Astrocyte of the cerebellum (primary cell): Measurements from ENCODE around the gene RALA.
A peak's percentile ranks its signal among the peaks of the same experiment; 100 is the strongest.

ENCODE experiments used
- DNase-seq: peaks from one replicate; pipeline ENCODE4 v3.0.0-alpha.2; 2011; ENCODE audit warnings: low read depth
- H3K4me3 ChIP-seq: 2 replicates; pipeline ENCODE4 v1.5.1; 2011; ENCODE audit warnings: mild to moderate bottlenecking, low read depth, low read length, moderate library complexity
- in situ Hi-C: cut with HindIII; loops from 2 replicates; pipeline ENCODE4 v1.10.0; 2017; ENCODE audit warnings: low sequenced_read_pairs
- TF ChIP-seq, protein P1 (sequence below): IDR thresholded peaks from 2 replicates; pipeline ENCODE4 v1.5.1; 2012; ENCODE audit warnings: low read length, low read depth, moderate library complexity, mild to moderate bottlenecking; ENCODE audit errors: missing control alignments

Gene RALA

DNA sequence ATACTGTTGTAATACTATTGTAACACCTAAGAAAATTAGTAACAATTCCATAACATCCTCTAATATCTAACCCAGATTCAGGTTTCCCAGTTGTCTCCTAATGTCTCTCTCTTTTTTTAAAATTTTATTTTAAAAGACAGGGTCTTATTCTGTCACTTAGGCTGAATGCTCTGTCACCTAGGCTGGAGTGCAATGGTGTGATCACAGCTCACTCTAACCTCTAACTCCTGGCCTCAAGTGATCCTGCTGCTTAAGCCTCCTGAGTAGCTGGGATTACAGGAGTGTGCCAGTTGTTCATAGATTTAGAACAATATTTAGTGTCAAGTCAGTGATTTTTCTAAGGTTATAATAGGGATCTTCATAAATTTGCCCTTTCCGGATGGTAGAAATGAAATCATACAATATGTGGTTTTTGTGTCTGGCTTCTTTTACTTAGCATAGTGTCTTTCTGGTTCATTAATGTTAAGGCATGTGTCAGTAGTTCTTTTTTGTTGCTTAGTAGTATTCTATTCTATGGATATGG lies 14.7 kb downstream of the RALA start:
- TF ChIP-seq, protein P1, sequence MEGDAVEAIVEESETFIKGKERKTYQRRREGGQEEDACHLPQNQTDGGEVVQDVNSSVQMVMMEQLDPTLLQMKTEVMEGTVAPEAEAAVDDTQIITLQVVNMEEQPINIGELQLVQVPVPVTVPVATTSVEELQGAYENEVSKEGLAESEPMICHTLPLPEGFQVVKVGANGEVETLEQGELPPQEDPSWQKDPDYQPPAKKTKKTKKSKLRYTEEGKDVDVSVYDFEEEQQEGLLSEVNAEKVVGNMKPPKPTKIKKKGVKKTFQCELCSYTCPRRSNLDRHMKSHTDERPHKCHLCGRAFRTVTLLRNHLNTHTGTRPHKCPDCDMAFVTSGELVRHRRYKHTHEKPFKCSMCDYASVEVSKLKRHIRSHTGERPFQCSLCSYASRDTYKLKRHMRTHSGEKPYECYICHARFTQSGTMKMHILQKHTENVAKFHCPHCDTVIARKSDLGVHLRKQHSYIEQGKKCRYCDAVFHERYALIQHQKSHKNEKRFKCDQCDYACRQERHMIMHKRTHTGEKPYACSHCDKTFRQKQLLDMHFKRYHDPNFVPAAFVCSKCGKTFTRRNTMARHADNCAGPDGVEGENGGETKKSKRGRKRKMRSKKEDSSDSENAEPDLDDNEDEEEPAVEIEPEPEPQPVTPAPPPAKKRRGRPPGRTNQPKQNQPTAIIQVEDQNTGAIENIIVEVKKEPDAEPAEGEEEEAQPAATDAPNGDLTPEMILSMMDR = no peak
- no peak overlapping the region for H3K4me3 ChIP-seq
- in situ Hi-C loops = no loop called here
- DNase-seq = no peak

DNA sequence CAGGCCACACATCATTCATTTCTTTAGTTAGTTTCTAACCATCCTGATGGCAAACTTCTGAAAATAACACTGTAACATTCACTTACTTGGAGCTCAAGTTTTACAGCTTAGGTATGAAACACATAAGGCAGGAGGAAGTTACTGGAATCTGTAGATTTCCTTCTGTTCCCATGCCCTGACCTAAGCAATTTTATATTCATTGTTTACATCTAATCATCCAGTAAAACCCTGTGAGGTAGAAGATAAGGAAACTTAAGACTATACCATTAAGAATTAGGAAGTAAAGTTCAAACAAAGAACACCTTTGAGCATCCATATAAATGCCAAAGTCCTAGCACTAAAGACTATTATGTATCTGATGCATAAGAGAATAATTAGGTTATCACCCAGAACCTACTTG lies 19.5 kb downstream of the RALA start:
- no peak for DNase-seq
- in situ Hi-C loops = no loop called here

GRCh38 chr7:39644170-39644569 lies 20.8 kb downstream of the RALA start:
- no peak overlapping the region for H3K4me3 ChIP-seq
- TF ChIP-seq, protein P1 = no peak
- in situ Hi-C loops = no loop called here
- DNase-seq = no peak

More for the DNA sequence above, 19.5 kb downstream of the RALA start:
- H3K4me3 ChIP-seq = no peak overlapping the region
- TF ChIP-seq, protein P1 = no peak

DNA sequence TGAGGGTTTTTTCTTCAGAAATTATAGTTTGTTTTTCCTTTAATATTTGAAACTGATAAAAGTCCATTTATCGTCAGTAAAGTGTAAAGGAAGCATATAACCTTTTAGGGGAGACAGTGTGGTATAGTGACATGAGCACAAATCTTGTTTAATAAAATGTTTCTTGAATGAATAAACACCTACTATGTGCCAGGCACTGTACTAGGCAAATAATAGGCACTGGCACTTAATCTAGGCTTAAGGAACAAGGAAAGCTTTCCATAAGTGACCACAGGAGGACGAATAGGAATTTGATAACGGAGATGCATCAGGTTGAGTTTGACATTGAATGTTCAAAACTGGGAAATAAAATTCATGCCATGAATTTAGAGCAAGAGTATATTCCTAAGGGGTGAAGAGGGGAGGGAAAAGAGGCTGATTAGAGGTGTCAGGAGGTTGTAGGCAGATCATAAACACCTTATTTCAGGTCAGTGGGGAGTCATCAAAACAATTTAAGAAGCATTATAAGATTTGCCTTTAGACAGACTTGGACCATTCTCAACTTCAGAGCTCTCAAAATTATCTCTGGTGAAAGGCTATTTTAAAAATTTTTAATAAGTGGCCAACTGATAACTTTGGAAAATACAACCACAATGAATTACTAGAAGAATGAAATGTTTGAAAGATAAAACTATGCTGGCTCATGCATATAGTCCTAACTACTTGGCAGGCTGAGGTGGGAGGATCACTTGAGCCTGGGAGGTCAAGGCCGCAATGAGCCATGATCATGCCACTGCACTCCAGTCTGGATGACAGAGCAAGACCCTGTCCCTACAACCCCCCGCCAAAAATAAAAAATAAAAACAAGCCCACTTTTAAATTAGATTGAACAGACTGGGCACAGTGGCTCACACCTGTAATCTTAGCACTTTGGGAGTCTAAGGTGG lies 22.4 kb downstream of the RALA start:
- in situ Hi-C loops = no loop called here
- TF ChIP-seq, protein P1 = no peak

GRCh38 chr7:39647816-39648215 lies 24.4 kb downstream of the RALA start:
- in situ Hi-C loops = no loop called here
- TF ChIP-seq, protein P1 = no peak
- no peak for DNase-seq
- no peak overlapping the region for H3K4me3 ChIP-seq

More for the DNA sequence above, 22.4 kb downstream of the RALA start:
- no peak overlapping the region for H3K4me3 ChIP-seq
- DNase-seq = no peak

DNA sequence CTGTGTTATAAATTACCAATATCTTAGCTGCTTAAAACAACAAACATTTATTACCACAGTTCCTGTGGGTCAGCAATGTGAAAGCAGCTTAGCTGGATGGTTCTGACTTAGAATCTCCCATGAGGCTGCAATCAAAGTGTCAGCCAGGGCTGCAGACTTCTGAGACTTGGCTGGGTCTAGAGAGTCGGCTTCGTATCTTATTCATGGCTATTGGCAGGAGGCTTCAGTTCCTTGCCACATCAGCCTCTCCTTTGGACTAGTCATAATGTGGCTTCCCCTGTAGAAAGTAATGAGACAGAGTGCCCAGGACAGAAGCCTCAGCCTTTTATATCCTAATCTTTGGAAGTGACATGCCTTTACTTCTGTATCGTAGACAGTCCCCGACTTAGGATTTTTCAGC lies 27.3 kb downstream of the RALA start:
- DNase-seq = peak; percentile 45

More for the DNA sequence above, 27.3 kb downstream of the RALA start:
- in situ Hi-C loops = no loop called here
- H3K4me3 ChIP-seq = no peak overlapping the region
- TF ChIP-seq, protein P1 = no peak
